Mesothelial cell of epicardium (in vitro differentiated cells): ENCODE data around the gene SLC39A1. TPM values are rescaled to one million over a fixed set of nuclear protein-coding genes. Genes with fewer than 3 reads are reported as not detected.

Experiments used
- DNase-seq, 2 experiments: peaks; one replicate each; pipeline ENCODE4 v3.0.0; 2021; ENCODE audit warnings: low spot score in 2 of 2; ENCODE audit not compliant: unreplicated experiment in 2 of 2
- H3K27ac Mint-ChIP-seq: 2 replicates; pipeline ENCODE4 v1.8.0; 2021; ENCODE audit warnings: mixed read lengths
- H3K27me3 Mint-ChIP-seq: 2 replicates; pipeline ENCODE4 v1.8.0; 2021; ENCODE audit warnings: low read depth, mixed read lengths
- H3K36me3 Mint-ChIP-seq: 2 replicates; pipeline ENCODE4 v1.8.0; 2021; ENCODE audit warnings: mixed read lengths
- H3K4me1 Mint-ChIP-seq: 2 replicates; pipeline ENCODE4 v1.8.0; 2021; ENCODE audit warnings: mixed read lengths
- H3K4me3 Mint-ChIP-seq: 2 replicates; pipeline ENCODE4 v1.8.0; 2021; ENCODE audit warnings: mild to moderate bottlenecking, moderate library complexity, mixed read lengths
- H3K9me3 Mint-ChIP-seq: 2 replicates; pipeline ENCODE4 v1.8.0; 2021; ENCODE audit warnings: mixed read lengths
- CTCF ChIP-seq: fragments of 200-600 bp; sonication (generic); IDR thresholded peaks from one replicate; pipeline ENCODE4 v1.5.0; 2021; ENCODE audit warnings: antibody characterized with exemption; ENCODE audit not compliant: unreplicated experiment
- total RNA-seq: library from RNA; stranded (reverse); gene quantifications from 3 replicates; pipeline ENCODE4 v1.2.1, GENCODE V29; 2021

The SLC39A1 gene
- total RNA-seq, 1 donor from 2014 or later = 73.3 TPM

GRCh38 chr1:153970346-153970745 lies 7.0 kb upstream of the SLC39A1 start:
- no peaks in the 10 kb centered on the region for H3K27me3 Mint-ChIP-seq
- no peak overlapping the region for H3K4me3 Mint-ChIP-seq
- no peak overlapping the region for H3K27ac Mint-ChIP-seq
- peaks cover 30% of the 10 kb centered on the region for H3K4me1 Mint-ChIP-seq
- no peak for TF ChIP-seq CTCF
- DNase-seq = no peak
- H3K9me3 Mint-ChIP-seq = no peaks in the 10 kb centered on the region
- peaks cover 6% of the 10 kb centered on the region for H3K36me3 Mint-ChIP-seq

DNA sequence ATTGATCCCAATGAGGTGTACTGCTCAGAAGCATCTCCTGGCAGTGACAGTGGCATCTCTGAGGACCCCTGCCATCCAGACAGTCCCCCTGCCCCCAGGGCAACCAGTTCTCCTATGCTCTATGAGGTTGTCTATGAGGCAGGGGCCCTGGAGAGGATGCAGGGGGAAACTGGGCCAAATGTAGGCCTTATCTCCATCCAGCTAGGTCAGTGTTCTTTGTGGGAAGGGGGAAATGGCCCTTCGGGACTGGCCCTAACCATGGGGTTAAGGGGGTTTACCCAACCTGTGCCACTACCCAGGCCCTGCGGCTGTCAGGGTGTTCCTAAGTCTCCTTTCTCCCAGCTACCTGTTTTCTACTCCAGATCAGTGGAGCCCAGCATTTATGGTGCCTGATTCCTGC lies 5.6 kb upstream of the SLC39A1 start:
- peak overlapping the region; percentile 98 for H3K27ac Mint-ChIP-seq
- H3K4me1 Mint-ChIP-seq = peaks cover 34% of the 10 kb centered on the region
- DNase-seq = no peak
- H3K27me3 Mint-ChIP-seq = no peaks in the 10 kb centered on the region
- H3K36me3 Mint-ChIP-seq = peaks cover 1% of the 10 kb centered on the region
- peak overlapping the region; percentile 95 for H3K4me3 Mint-ChIP-seq
- no peak for TF ChIP-seq CTCF
- H3K9me3 Mint-ChIP-seq = no peaks in the 10 kb centered on the region

- Mint-ChIP-seq H3K27me3 (no peaks in the 10 kb centered on the region), H3K4me1 (peaks cover 34% of the 10 kb centered on the region), H3K27ac (peak overlapping the region; percentile 98), H3K36me3 (no peaks in the 10 kb centered on the region), H3K9me3 (no peaks in the 10 kb centered on the region), H3K4me3 (peak overlapping the region; percentile 95)
- no peak for DNase-seq
- TF ChIP-seq CTCF = no peak
Measured at GRCh38 chr1:153968408-153968807, 5.1 kb upstream of the SLC39A1 start.

DNA sequence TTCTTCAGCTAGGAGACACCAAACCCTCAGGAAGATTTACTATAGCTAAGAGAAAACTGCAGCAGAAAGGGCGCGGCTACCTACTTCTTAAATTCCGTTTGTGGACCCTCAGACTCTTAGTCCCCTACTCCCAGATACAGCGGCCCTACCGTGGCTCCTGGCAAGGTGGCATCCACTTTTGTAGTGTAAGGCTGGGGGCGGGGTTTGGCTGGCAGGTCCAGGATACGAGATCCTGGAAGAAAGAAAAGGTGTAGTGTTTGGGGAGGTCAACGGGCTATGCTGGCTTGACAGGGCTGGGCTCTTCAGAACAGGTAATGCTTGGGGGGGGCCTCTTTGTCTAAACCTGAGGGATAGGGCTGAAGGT lies 4.6 kb upstream of the SLC39A1 start:
- TF ChIP-seq CTCF = no peak
- H3K27ac Mint-ChIP-seq = peak overlapping the region; percentile 98
- H3K36me3 Mint-ChIP-seq = no peaks in the 10 kb centered on the region
- no peaks in the 10 kb centered on the region for H3K9me3 Mint-ChIP-seq
- H3K4me3 Mint-ChIP-seq = peak overlapping the region; percentile 95
- no peaks in the 10 kb centered on the region for H3K27me3 Mint-ChIP-seq
- DNase-seq = peak in 1 of 2 experiments; percentile 62
- H3K4me1 Mint-ChIP-seq = peaks cover 34% of the 10 kb centered on the region

DNA sequence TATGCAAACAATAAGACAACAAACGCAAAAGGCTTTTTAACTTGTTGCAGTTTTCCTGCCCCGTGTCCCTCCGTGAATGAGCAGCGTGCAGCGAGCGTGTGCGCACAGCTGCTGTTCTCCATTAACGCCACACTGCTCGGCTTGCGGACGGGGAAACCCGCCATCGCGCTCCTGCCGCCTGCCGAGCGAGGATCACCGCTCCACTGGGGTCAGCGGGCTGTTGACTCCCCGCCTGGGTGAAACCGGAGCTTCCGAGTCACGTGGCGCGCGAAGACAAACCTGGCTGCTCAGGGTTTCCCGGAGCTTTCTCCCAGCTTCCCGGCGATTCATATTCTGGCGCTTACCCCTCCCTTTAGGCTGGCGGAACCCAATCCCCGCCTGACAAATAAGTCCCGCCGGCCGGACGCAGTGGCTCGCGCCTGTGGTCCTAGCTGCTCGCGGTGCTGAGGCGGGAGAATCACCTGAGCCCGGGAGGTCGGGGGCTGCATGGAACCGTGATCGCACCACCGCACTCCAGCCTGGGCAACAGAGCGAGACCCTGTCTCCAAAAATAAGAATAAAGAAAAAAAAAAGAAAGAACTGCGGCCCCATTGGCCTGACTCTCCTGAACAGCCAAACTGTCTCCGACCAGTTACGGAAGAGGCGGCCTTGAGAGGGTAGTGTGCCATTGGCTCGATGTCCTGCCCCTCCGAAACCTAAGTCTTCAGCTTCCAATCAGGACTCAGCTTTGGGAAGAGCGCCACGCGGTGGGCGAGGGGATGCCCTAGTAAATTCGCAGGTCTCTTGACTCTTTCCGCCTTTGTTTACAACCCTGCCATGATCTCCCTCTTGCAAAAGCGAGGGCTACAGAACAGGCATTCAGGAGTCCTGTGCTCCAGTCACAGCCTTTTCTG lies 4.0 kb upstream of the SLC39A1 start, which contains the start of gene CREB3L4:
Gene CREB3L4 (plus strand): TSS at position 796 of the 893 bp plus-strand sequence. CDS start 624 bp downstream, outside the sequence.
- H3K9me3 Mint-ChIP-seq = no peaks in the 10 kb centered on the region
- DNase-seq = peak; percentile 74 to 87
- H3K4me1 Mint-ChIP-seq = peaks cover 40% of the 10 kb centered on the region

More for the DNA sequence above, 4.0 kb upstream of the SLC39A1 start, which contains the start of gene CREB3L4:
- Mint-ChIP-seq H3K27me3 (no peaks in the 10 kb centered on the region), H3K4me3 (peak within 1 kb of the TSS; percentile 95), H3K27ac (peak within 1 kb of the TSS; percentile 98), H3K36me3 (no peaks in the 10 kb centered on the region)
- no peak for TF ChIP-seq CTCF
